HG03469 (cell line): ENCODE measurements around the gene KCNIP1.

Experiments
- ATAC-seq: cut with Tn5 transposase; IDR thresholded peaks from one replicate; pipeline ENCODE4 v1.9.1; 2021; ENCODE audit warnings: mild to moderate bottlenecking, moderate library complexity, moderate number of reproducible peaks; ENCODE audit not compliant: unreplicated experiment

Gene KCNIP1

GRCh38 chr5:170625221-170626165, 121.7 kb downstream of the KCNIP1 start:
- no peak for ATAC-seq

- ATAC-seq: no peak
Measured at GRCh38 chr5:170626507-170627150, 122.8 kb downstream of the KCNIP1 start.

- ATAC-seq: no peak
Measured at GRCh38 chr5:170627271-170627670, 123.5 kb downstream of the KCNIP1 start.

- ATAC-seq: no peak
Measured at GRCh38 chr5:170628028-170628427, 124.2 kb downstream of the KCNIP1 start.

GRCh38 chr5:170628691-170629565, 125.1 kb downstream of the KCNIP1 start:
- ATAC-seq: no peak

- ATAC-seq: no peak
Measured at GRCh38 chr5:170629566-170630175, 125.9 kb downstream of the KCNIP1 start.

GRCh38 chr5:170630226-170630625, 126.4 kb downstream of the KCNIP1 start:
- no peak for ATAC-seq

- no peak for ATAC-seq
Measured at GRCh38 chr5:170630711-170631141, 126.9 kb downstream of the KCNIP1 start.

GRCh38 chr5:170631466-170632195, 127.8 kb downstream of the KCNIP1 start:
- ATAC-seq: no peak

GRCh38 chr5:170632266-170632984, 128.6 kb downstream of the KCNIP1 start:
- no peak for ATAC-seq

GRCh38 chr5:170632985-170633234, 129.1 kb downstream of the KCNIP1 start:
- ATAC-seq: no peak

GRCh38 chr5:170633235-170634081, 129.6 kb downstream of the KCNIP1 start:
- ATAC-seq: no peak

GRCh38 chr5:170634256-170634990, 130.6 kb downstream of the KCNIP1 start:
- ATAC-seq: no peak

GRCh38 chr5:170635706-170636105, 131.9 kb downstream of the KCNIP1 start:
- no peak for ATAC-seq

GRCh38 chr5:170636206-170636605, 132.4 kb downstream of the KCNIP1 start:
- no peak for ATAC-seq

- ATAC-seq: no peak
Measured at GRCh38 chr5:170636801-170637477, 133.1 kb downstream of the KCNIP1 start.

GRCh38 chr5:170638051-170638450, 134.2 kb downstream of the KCNIP1 start:
- ATAC-seq: no peak
